A673 (cell line): ENCODE measurements around the gene LRBA. TPM values are rescaled to one million over a fixed set of nuclear protein-coding genes. Genes with fewer than 3 reads are reported as not detected.
"Not testable (repeated sequence)": the region's sequence is repeated elsewhere in the genome, so short reads cannot be mapped to it uniquely, and the experiment has no call there.

Experiments
- BruUV-seq: library from RNA; stranded (reverse); fragments of 400-500 nt; replicated peaks from 2 replicates; lab custom pipeline; 2021; lab: Mats Ljungman, UMichigan
- CTCF ChIA-PET: fragments of 300-600 bp; sonication (Branson Sonifier 250); formaldehyde crosslinking; loops from one replicate; lab custom pipeline; 2022; ENCODE audit warnings: antibody characterized with exemption; lab: Charles Lee
- POLR2A ChIA-PET: fragments of 300-600 bp; sonication (Branson Sonifier 250); formaldehyde crosslinking; loops from one replicate; lab custom pipeline; 2022; ENCODE audit warnings: antibody characterized with exemption; ENCODE audit not compliant: low non-redundant PET; lab: Charles Lee
- DNase-seq: peaks from one replicate; pipeline ENCODE4 v3.0.0-alpha.2; 2015; ENCODE audit warnings: low spot score
- H3K27ac ChIP-seq: fragments of 200-600 bp; sonication (generic); 2 replicates; pipeline ENCODE4 v1.5.1; 2016; ENCODE audit warnings: mixed run types, low read depth, mild to moderate bottlenecking, mixed read lengths, antibody characterized with exemption, low read length; ENCODE audit not compliant: poor library complexity, severe bottlenecking
- H3K27me3 ChIP-seq: fragments of 200-600 bp; sonication (generic); replicated peaks from 2 replicates; pipeline ENCODE4 v1.6.1; 2017; ENCODE audit warnings: mixed run types, low read depth, mild to moderate bottlenecking, mixed read lengths, antibody characterized with exemption, low read length; ENCODE audit not compliant: insufficient read depth, poor library complexity
- H3K36me3 ChIP-seq: fragments of 200-600 bp; sonication (generic); 2 replicates; pipeline ENCODE4 v1.6.1; 2016; ENCODE audit warnings: mixed run types, mild to moderate bottlenecking, mixed read lengths, antibody characterized with exemption, low read length; ENCODE audit not compliant: insufficient read depth, poor library complexity, severe bottlenecking
- H3K4me1 ChIP-seq: fragments of 200-600 bp; sonication (generic); 2 replicates; pipeline ENCODE4 v1.6.1; 2017; ENCODE audit warnings: mixed run types, mild to moderate bottlenecking, mixed read lengths, antibody characterized with exemption, low read length; ENCODE audit not compliant: insufficient read depth, poor library complexity, severe bottlenecking
- H3K4me3 ChIP-seq: fragments of 200-600 bp; sonication (generic); 2 replicates; pipeline ENCODE4 v1.5.1; 2016; ENCODE audit warnings: low read depth, mixed run types, mild to moderate bottlenecking, mixed read lengths, low read length; ENCODE audit not compliant: poor library complexity, severe bottlenecking
- H3K9me3 ChIP-seq: fragments of 200-600 bp; sonication (generic); 2 replicates; pipeline ENCODE4 v1.6.1; 2016; ENCODE audit warnings: mixed run types, low read depth, mild to moderate bottlenecking, mixed read lengths, antibody characterized with exemption, low read length; ENCODE audit not compliant: poor library complexity, severe bottlenecking
- CTCF ChIP-seq: fragments of 300-800, 200-600 bp; sonication (generic); conservative IDR thresholded peaks from 2 replicates; pipeline ENCODE4 v1.5.1; 2017; ENCODE audit warnings: low read depth, mild to moderate bottlenecking, antibody characterized with exemption, low read length, moderate library complexity, mixed read lengths
- EZH2 ChIP-seq: fragments of 200-600 bp; sonication (generic); IDR thresholded peaks from 2 replicates; pipeline ENCODE4 v1.6.1; 2017; ENCODE audit warnings: borderline replicate concordance, low read depth, mild to moderate bottlenecking, mixed read lengths, antibody characterized with exemption, low read length; ENCODE audit not compliant: poor library complexity, severe bottlenecking
- intact Hi-C: fragments of 100-400 bp; cut with micrococcal nuclease; formaldehyde crosslinking; loops from one replicate; pipeline ENCODE4 v1.10.0; 2022; ENCODE audit not compliant: unreplicated experiment
- total RNA-seq: library from RNA; stranded (reverse); gene quantifications from 2 replicates; pipeline ENCODE4 v1.2.3, GENCODE V29; 2021

LRBA gene
- total RNA-seq, 1 experiment from 2014 or later, result 35.7 TPM

GRCh38 chr4:150744570-150744969, 270.5 kb downstream of the LRBA start:
- peaks cover 11% of the 10 kb centered on the region for H3K9me3 ChIP-seq
- peaks cover 9% of the 10 kb centered on the region for H3K4me1 ChIP-seq
- H3K27ac ChIP-seq, result no peak overlapping the region
- intact Hi-C loops, result no loop called here
- BruUV-seq, result no TSS peak
- TF ChIP-seq EZH2 (no peak), CTCF (no peak)
- CTCF ChIA-PET, result no interaction called here
- DNase-seq, result no peak
- H3K36me3 ChIP-seq, result no peaks in the 10 kb centered on the region
- no peak overlapping the region for H3K4me3 ChIP-seq
- H3K27me3 ChIP-seq, result no peaks in the 10 kb centered on the region
- POLR2A ChIA-PET, result interaction anchor here (0.6 kb wide), 1 partner anchor 78 kb away, joined by 3 read pairs; no protein-coding TSS in a partner anchor

- intact Hi-C loops, result no loop called here
- peaks cover 9% of the 10 kb centered on the region for H3K4me1 ChIP-seq
- H3K27me3 ChIP-seq, result no peaks in the 10 kb centered on the region
- H3K27ac ChIP-seq, result no peak overlapping the region
- TF ChIP-seq EZH2 (no peak), CTCF (no peak)
- H3K36me3 ChIP-seq, result no peaks in the 10 kb centered on the region
- no TSS peak for BruUV-seq
- ChIA-PET POLR2A (no interaction called here), CTCF (no interaction called here)
- DNase-seq, result peak; percentile 26
- peaks cover 11% of the 10 kb centered on the region for H3K9me3 ChIP-seq
- no peak overlapping the region for H3K4me3 ChIP-seq
Measured at GRCh38 chr4:150743564-150744342, 271.3 kb downstream of the LRBA start.

GRCh38 chr4:150742930-150743329, 272.2 kb downstream of the LRBA start:
- peaks cover 11% of the 10 kb centered on the region for H3K9me3 ChIP-seq
- DNase-seq, BruUV-seq, CTCF ChIA-PET, H3K27ac ChIP-seq, H3K27me3 ChIP-seq, POLR2A ChIA-PET, H3K4me3 ChIP-seq, H3K36me3 ChIP-seq, H3K4me1 ChIP-seq, intact Hi-C loops: not testable (repeated sequence)

GRCh38 chr4:150739591-150739990, 275.5 kb downstream of the LRBA start:
- TF ChIP-seq CTCF (no peak), EZH2 (no peak)
- no peak for DNase-seq
- intact Hi-C loops, result no loop called here
- CTCF ChIA-PET, result no interaction called here
- no TSS peak for BruUV-seq
- POLR2A ChIA-PET, result no interaction called here
- H3K27me3 ChIP-seq, result no peaks in the 10 kb centered on the region
- H3K27ac ChIP-seq, result no peak overlapping the region
- H3K36me3 ChIP-seq, result no peaks in the 10 kb centered on the region
- peaks cover 11% of the 10 kb centered on the region for H3K9me3 ChIP-seq
- H3K4me3 ChIP-seq, result no peak overlapping the region
- peaks cover 5% of the 10 kb centered on the region for H3K4me1 ChIP-seq
